HepG2 (cell line): ENCODE results near the gene CEBPB. TPM values are rescaled to one million over a fixed set of nuclear protein-coding genes. Genes with fewer than 3 reads are reported as not detected.

Source experiments
- HMG20B ChIP-seq: conservative IDR thresholded peaks from 2 replicates; pipeline ENCODE4 v1.6.1; 2016; ENCODE audit warnings: missing genetic modification reagents, missing compliant biosample characterization
- HOXA3 ChIP-seq: sonication (generic); formaldehyde crosslinking; IDR thresholded peaks from 2 replicates; pipeline ENCODE4 v1.5.0; 2020; ENCODE audit warnings: missing genetic modification reagents
- ZFP36 ChIP-seq: fragments of 150-350 bp; IDR thresholded peaks from 2 replicates; pipeline ENCODE4 v1.6.1; 2018; ENCODE audit warnings: borderline replicate concordance, low read length, low read depth; ENCODE audit not compliant: partially characterized antibody
- polyA plus RNA-seq, 8 experiments: library from polyadenylated mRNA; depleted of rRNA in 3 of 8; stranded (reverse) in 7 of 8; unstranded in 1 of 8; fragments of >200 nt; fragmentation: Illumina TruSeq in 4 of 8; extraction: Trizol in 4 of 8; gene quantifications; 2 replicates each; pipeline versions ENCODE4 v1.2.1 to v1.2.3, GENCODE V29; 2011 to 2016; ENCODE audit warnings: low read depth in 4 of 8, missing spikeins in 1 of 8, mixed read lengths in 1 of 8; ENCODE audit not compliant: insufficient read depth in 1 of 8
- total RNA-seq, 5 experiments: library from RNA; depleted of rRNA; stranded (reverse); fragments of >200 nt; fragmentation: Illumina TruSeq; extraction: Trizol; gene quantifications; 2 replicates each; pipeline ENCODE4 v1.2.3, GENCODE V29; 2016; ENCODE audit warnings: low read depth in 1 of 5
- TF ChIP-seq, protein P1 (sequence below): sonication (generic); formaldehyde crosslinking; IDR thresholded peaks from one replicate; pipeline ENCODE4 v1.5.1; 2020; ENCODE audit warnings: mild to moderate bottlenecking, missing genetic modification reagents; ENCODE audit errors: not compliant biosample characterization
- TF ChIP-seq, protein P2 (sequence below): sonication (generic); formaldehyde crosslinking; IDR thresholded peaks from 2 replicates; pipeline ENCODE4 v1.9.0; 2021; ENCODE audit warnings: missing genetic modification reagents, borderline replicate concordance

The CEBPB gene
- total and polyA plus RNA-seq, 2 of the 13 experiments (the other 11 are each of a cell fraction or from before 2014, with no cell fraction given), result 18.5 to 28.2 TPM

DNA sequence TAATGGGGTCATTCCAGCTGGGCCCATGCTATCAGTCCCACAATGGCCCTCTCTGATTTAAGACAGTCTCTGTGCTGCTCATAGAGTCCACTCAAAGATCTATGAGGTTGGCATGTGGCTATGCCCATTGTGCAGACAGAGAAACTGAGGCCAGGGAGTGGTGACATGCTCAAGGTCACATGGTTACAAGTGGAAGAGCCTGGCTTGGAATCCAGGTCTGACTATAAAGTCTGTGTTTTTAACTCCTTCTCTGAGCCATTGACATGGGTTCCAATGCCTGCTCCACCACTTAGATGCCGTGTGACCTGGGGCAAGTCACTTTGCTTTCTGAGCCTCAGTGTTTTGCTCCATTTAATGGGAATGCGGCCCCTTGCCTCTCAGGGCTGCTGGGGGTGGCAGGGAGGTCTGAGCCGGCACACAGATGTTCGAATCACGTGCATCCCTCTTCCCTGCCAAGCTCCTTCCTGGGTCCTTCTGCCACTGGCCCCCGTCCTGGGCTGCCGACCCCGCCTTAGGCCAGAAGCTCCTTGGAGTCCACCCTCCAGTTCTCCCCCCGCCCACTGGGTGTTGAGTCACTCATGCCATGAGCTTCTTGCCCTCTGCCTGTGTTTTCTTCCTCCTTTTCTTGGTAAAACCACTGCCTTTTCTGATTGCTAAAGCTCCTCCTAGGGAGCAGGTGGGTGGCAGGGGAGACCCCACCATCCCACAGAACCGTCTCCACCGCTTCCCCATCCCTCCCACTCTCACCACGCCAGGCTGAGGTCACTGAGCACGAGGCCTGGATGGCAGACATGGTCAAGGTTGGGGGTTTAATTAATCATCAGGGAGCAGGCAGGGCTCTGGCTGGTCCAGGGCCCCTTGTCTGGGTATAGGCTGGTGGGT lies 35.7 kb downstream of the CEBPB start (continued):
- TF ChIP-seq, protein P1, sequence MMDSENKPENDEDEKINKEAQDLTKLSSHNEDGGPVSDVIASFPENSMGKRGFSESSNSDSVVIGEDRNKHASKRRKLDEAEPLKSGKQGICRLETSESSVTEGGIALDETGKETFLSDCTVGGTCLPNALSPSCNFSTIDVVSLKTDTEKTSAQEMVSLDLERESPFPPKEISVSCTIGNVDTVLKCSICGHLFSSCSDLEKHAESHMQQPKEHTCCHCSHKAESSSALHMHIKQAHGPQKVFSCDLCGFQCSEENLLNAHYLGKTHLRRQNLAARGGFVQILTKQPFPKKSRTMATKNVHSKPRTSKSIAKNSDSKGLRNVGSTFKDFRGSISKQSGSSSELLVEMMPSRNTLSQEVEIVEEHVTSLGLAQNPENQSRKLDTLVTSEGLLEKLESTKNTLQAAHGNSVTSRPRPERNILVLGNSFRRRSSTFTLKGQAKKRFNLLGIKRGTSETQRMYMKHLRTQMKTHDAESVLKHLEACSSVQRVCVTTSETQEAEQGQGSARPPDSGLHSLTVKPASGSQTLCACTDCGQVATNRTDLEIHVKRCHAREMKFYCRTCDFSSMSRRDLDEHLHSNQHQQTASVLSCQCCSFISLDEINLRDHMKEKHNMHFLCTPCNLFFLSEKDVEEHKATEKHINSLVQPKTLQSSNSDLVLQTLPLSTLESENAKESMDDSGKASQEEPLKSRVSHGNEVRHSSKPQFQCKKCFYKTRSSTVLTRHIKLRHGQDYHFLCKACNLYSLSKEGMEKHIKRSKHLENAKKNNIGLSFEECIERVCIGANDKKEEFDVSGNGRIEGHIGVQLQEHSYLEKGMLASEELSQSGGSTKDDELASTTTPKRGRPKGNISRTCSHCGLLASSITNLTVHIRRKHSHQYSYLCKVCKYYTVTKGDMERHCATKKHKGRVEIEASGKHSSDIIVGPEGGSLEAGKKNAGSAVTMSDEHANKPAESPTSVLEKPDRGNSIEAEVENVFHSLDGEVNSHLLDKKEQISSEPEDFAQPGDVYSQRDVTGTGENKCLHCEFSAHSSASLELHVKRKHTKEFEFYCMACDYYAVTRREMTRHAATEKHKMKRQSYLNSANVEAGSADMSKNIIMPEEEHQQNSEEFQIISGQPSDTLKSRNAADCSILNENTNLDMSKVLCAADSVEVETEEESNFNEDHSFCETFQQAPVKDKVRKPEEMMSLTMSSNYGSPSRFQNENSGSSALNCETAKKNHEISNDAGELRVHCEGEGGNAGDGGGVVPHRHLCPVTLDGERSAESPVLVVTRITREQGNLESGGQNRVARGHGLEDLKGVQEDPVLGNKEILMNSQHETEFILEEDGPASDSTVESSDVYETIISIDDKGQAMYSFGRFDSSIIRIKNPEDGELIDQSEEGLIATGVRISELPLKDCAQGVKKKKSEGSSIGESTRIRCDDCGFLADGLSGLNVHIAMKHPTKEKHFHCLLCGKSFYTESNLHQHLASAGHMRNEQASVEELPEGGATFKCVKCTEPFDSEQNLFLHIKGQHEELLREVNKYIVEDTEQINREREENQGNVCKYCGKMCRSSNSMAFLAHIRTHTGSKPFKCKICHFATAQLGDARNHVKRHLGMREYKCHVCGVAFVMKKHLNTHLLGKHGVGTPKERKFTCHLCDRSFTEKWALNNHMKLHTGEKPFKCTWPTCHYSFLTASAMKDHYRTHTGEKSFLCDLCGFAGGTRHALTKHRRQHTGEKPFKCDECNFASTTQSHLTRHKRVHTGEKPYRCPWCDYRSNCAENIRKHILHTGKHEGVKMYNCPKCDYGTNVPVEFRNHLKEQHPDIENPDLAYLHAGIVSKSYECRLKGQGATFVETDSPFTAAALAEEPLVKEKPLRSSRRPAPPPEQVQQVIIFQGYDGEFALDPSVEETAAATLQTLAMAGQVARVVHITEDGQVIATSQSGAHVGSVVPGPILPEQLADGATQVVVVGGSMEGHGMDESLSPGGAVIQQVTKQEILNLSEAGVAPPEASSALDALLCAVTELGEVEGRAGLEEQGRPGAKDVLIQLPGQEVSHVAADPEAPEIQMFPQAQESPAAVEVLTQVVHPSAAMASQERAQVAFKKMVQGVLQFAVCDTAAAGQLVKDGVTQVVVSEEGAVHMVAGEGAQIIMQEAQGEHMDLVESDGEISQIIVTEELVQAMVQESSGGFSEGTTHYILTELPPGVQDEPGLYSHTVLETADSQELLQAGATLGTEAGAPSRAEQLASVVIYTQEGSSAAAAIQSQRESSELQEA, result no peak
- TF ChIP-seq, protein P2, sequence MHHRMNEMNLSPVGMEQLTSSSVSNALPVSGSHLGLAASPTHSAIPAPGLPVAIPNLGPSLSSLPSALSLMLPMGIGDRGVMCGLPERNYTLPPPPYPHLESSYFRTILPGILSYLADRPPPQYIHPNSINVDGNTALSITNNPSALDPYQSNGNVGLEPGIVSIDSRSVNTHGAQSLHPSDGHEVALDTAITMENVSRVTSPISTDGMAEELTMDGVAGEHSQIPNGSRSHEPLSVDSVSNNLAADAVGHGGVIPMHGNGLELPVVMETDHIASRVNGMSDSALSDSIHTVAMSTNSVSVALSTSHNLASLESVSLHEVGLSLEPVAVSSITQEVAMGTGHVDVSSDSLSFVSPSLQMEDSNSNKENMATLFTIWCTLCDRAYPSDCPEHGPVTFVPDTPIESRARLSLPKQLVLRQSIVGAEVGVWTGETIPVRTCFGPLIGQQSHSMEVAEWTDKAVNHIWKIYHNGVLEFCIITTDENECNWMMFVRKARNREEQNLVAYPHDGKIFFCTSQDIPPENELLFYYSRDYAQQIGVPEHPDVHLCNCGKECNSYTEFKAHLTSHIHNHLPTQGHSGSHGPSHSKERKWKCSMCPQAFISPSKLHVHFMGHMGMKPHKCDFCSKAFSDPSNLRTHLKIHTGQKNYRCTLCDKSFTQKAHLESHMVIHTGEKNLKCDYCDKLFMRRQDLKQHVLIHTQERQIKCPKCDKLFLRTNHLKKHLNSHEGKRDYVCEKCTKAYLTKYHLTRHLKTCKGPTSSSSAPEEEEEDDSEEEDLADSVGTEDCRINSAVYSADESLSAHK (CRISPR knock-in tag), result no peak
- TF ChIP-seq HMG20B (no peak), HOXA3 (CRISPR knock-in tag) (no peak), ZFP36 (no peak)
